Measurements from ENCODE around the gene ROR1. TPM values are rescaled to one million over a fixed set of nuclear protein-coding genes. Genes with fewer than 3 reads are reported as not detected.

ROR1 gene
- polyA plus RNA-seq, 1 of the 3 experiments (the other 2 are of a cell fraction), result 4.0 TPM

DNA sequence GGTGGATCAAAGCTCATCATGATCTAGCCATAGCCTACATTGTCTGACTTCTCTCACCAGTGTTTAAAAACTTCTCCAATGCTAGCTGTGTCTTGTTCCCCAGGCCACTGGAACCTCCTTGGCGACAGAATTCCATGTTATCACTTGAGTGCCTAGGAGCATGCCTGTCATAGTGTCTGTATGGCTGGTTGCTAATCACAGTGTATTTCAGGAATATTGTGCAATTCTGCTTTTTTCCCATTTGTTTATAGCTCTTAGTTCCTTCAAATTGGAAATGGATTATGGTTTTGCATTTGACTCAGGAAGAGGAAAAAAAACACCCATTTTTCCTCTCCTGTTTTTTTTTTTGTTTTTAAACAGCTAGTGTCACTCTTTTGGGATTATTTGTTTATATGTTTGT lies 25.5 kb downstream of the ROR1 start:
- H3K9me2 ChIP-seq, result no peaks in the 10 kb centered on the region
- ChIA-PET CTCF (interaction anchor here (0.9 to 2.7 kb wide), 5 partner anchors 25 to 443 kb away, joined by 3 to 12 read pairs (median 8); partner anchors contain the start of gene ROR1), POLR2A (interaction anchor here (1.0 kb wide), 1 partner anchor 18 kb away, joined by 3 read pairs; no protein-coding TSS in a partner anchor)
- TF ChIP-seq, protein P1, sequence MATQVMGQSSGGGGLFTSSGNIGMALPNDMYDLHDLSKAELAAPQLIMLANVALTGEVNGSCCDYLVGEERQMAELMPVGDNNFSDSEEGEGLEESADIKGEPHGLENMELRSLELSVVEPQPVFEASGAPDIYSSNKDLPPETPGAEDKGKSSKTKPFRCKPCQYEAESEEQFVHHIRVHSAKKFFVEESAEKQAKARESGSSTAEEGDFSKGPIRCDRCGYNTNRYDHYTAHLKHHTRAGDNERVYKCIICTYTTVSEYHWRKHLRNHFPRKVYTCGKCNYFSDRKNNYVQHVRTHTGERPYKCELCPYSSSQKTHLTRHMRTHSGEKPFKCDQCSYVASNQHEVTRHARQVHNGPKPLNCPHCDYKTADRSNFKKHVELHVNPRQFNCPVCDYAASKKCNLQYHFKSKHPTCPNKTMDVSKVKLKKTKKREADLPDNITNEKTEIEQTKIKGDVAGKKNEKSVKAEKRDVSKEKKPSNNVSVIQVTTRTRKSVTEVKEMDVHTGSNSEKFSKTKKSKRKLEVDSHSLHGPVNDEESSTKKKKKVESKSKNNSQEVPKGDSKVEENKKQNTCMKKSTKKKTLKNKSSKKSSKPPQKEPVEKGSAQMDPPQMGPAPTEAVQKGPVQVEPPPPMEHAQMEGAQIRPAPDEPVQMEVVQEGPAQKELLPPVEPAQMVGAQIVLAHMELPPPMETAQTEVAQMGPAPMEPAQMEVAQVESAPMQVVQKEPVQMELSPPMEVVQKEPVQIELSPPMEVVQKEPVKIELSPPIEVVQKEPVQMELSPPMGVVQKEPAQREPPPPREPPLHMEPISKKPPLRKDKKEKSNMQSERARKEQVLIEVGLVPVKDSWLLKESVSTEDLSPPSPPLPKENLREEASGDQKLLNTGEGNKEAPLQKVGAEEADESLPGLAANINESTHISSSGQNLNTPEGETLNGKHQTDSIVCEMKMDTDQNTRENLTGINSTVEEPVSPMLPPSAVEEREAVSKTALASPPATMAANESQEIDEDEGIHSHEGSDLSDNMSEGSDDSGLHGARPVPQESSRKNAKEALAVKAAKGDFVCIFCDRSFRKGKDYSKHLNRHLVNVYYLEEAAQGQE (IDR thresholded peaks at IDR 0.05; ENCODE audit: low read depth, low read length), result no peak
- no peak for TF ChIP-seq TCF12 (IDR thresholded peaks at IDR 0.05)
- no peak for TF ChIP-seq RXRA (IDR thresholded peaks at IDR 0.05; ENCODE audit: borderline replicate concordance, low read depth)
- no peak for TF ChIP-seq IRF3 (IDR thresholded peaks at IDR 0.05; ENCODE audit: low read depth, low read length)
- no peak for TF ChIP-seq NRF1 (IDR thresholded peaks at IDR 0.05; ENCODE audit: low read depth, low read length)
- TF ChIP-seq, protein P2, sequence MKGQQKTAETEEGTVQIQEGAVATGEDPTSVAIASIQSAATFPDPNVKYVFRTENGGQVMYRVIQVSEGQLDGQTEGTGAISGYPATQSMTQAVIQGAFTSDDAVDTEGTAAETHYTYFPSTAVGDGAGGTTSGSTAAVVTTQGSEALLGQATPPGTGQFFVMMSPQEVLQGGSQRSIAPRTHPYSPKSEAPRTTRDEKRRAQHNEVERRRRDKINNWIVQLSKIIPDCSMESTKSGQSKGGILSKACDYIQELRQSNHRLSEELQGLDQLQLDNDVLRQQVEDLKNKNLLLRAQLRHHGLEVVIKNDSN (IDR thresholded peaks at IDR 0.05; ENCODE audit: borderline replicate concordance, low read depth), result no peak
- no peak for TF ChIP-seq TAF1 (IDR thresholded peaks at IDR 0.05; ENCODE audit: borderline replicate concordance, low read depth, low read length)
- no peak for TF ChIP-seq MXI1 (IDR thresholded peaks at IDR 0.05; ENCODE audit: low read depth, low read length)
- no peak for TF ChIP-seq FOXM1 (IDR thresholded peaks at IDR 0.05; ENCODE audit: low read depth)
- no peak for TF ChIP-seq GABPA (IDR thresholded peaks at IDR 0.05; ENCODE audit: low read depth)
- no peak for TF ChIP-seq RFX5 (IDR thresholded peaks at IDR 0.05; ENCODE audit: low read length)
- no peak for TF ChIP-seq EP300 (IDR thresholded peaks at IDR 0.05; ENCODE audit: borderline replicate concordance in 1 of 2, low read depth in 1 of 2, low read length in 1 of 2)
- no peak for TF ChIP-seq POLR2AphosphoS5 (IDR thresholded peaks at IDR 0.05; ENCODE audit: low read depth, low read length)
- TF ChIP-seq USF2 (IDR thresholded peaks at IDR 0.05; ENCODE audit: borderline replicate concordance, low read depth, low read length), result no peak
- TF ChIP-seq NFIC (IDR thresholded peaks at IDR 0.05; ENCODE audit: borderline replicate concordance), result no peak
- TF ChIP-seq MEF2A (IDR thresholded peaks at IDR 0.05; ENCODE audit: borderline replicate concordance, low read depth), result no peak
- TF ChIP-seq, protein P3, sequence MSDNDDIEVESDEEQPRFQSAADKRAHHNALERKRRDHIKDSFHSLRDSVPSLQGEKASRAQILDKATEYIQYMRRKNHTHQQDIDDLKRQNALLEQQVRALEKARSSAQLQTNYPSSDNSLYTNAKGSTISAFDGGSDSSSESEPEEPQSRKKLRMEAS (IDR thresholded peaks at IDR 0.05; ENCODE audit: low read depth), result no peak
- no peaks in the 10 kb centered on the region for H3K9me3 ChIP-seq
- peak overlapping the region; percentile 57 to 75 for H3K27ac ChIP-seq (ENCODE audit: low read depth in 2 of 2, low read length in 1 of 2)
- no peak overlapping the region for H3K4me3 ChIP-seq (ENCODE audit: low read depth in 2 of 2, low read length in 1 of 2)
- WGBS (ENCODE audit: low lambda C conversion rate), result 100% methylated on average over 1 of the region's 1 CpG
- peak overlapping the region; percentile 27; the same call in 1 of the 2 replicates for H3K4me2 ChIP-seq
- no peaks in the 10 kb centered on the region for H4K20me1 ChIP-seq (ENCODE audit: insufficient read depth)
- no peak for DNase-seq
- H2AFZ ChIP-seq (ENCODE audit: low read depth), result 0 out of 2 replicates have a peak overlapping the region, but pooled peaks have one; percentile 32
- H3K4me1 ChIP-seq (ENCODE audit: control insufficient read depth in 1 of 2, insufficient read depth in 2 of 2, low read depth in 1 of 2, low read length in 1 of 2), result peaks cover 0 to 18% of the 10 kb centered on the region in 2 experiments; a peak in 2 of 4 replicates
- H3F3A ChIP-seq (replicated peaks; ENCODE audit: insufficient read depth), result no peaks in the 10 kb centered on the region
- no peak overlapping the region for H3K9ac ChIP-seq
- H3K27me3 ChIP-seq (ENCODE audit: insufficient read depth), result no peaks in the 10 kb centered on the region
- peaks cover 3% of the 10 kb centered on the region for H3K79me2 ChIP-seq (ENCODE audit: insufficient read depth)
- peaks cover 0 to under 1% of the 10 kb centered on the region in 2 experiments for H3K36me3 ChIP-seq (replicated peaks in 1 of 2; ENCODE audit: control insufficient read depth in 1 of 2, insufficient read depth in 2 of 2, low read length in 1 of 2)
